HG03103 (cell line): ENCODE measurements around the gene PXMP2.
A peak's percentile ranks its signal among the peaks of the same experiment; 100 is the strongest.

Experiments used
- ATAC-seq: cut with Tn5 transposase; IDR thresholded peaks from one replicate; pipeline ENCODE4 v1.9.1; 2021; ENCODE audit warnings: low read depth; ENCODE audit not compliant: unreplicated experiment

Gene PXMP2

GRCh38 chr12:132687211-132688164, at the start of gene PXMP2, which contains the start of gene POLE:
PXMP2 (plus strand) TSS chr12:132687587; CDS start chr12:132687671, 84 bp downstream.
POLE (minus strand) TSS chr12:132687342; CDS start chr12:132687315, 27 bp downstream.
- peak; percentile 89 for ATAC-seq

DNA sequence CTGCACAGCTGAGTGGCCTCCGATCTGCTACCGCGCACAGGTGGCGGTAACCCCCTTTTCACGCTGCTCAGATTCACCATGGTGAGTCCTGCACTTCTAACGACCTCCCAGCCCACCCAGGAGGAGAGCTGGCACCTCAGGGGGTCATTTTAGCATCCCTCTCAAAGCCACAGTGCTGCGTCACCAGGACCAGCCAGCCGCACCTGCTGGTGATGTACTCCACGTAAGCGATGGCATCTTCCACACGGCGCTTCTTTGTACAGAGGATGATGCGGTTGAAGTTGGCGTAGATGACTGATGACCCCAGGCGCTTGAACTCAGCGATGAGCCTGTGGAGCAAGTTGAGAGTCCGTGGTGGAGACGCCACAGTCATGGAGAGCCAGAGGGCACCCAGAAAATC, 49.6 kb upstream of the PXMP2 start:
- ATAC-seq, result no peak

- ATAC-seq, result no peak
Observed at GRCh38 chr12:132638541-132639408, 48.6 kb upstream of the PXMP2 start.

GRCh38 chr12:132639956-132640520, 47.3 kb upstream of the PXMP2 start:
- ATAC-seq, result no peak

DNA sequence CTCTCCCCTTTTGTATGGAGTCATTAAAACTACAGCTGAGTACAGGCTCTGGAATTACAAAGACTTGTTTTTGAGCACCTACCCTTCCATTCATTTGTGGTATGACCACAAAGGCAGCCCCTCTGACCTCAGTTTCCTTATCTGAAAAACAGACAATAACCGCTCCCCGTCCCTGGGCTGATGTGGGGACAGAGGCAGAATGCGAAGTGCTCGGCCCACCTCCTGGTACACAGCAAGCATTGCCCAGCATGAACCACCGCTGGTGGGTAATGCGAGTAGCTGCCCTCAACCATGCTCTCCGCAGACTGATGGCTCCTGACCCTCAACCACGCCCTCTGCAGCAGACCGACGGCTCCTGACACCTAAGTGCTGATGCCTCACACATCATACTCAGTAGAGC, 46.5 kb upstream of the PXMP2 start:
- no peak for ATAC-seq

DNA sequence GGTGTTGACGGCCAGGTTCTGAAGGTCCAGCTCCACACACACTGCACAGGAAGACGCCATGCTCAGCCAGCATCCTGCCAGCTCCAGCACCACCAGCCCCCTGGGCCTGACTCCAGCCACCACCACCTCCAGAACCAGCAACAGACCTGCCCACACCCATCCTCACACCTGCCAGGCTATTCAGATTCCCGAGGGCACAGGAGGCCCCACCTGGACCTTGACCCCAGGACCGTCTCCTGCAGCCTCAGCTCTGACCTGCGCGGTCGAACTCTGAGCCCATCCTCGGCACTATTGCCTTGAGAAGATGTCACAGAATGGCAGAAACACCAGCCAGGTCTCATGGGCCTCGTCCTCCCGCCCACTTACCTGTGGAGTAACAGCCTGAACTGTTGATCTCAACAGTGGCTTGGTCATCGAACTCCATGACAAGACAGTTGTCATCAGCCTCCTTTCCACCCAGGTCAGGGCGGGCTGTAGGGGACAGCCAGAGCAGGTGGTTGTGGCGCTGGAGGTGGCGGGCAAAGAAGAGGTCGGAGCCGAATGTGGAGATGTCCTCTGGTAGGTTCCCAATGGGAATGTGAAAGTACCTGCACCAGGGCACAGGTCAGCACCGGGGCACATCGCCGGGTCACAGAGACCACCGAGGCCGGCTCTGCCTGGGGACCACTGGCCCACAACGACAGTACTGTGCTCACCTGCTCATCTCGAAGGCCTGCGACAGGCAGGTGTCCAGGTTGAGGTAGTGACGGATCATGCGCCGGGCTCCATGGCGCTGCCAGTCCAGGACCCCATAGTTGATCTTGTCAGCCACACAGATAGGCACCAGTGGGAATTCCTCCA, 45.4 kb upstream of the PXMP2 start:
- ATAC-seq, result no peak

- ATAC-seq, result no peak
Observed at GRCh38 chr12:132642846-132643835, 44.2 kb upstream of the PXMP2 start.

- no peak for ATAC-seq
Observed at GRCh38 chr12:132646850-132647249, 40.5 kb upstream of the PXMP2 start.

DNA sequence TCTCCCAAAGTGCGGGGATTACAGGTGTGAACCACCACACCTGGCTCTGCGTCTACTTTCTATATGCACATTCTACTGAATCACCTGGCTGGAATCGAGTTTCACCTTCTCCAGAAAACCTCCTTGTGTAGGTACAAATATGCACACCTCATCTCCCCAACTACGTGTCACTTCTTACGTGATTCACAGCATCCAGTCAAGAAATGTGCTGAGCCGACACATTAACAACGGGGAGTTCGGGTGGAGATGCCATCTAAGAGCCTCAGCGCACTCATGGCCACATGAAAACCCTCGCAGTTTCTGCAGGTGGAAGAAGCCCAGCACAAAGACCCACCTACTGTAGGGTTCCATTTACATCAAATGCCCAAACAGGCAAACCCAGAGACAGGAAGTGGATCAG, 39.5 kb upstream of the PXMP2 start:
- no peak for ATAC-seq

DNA sequence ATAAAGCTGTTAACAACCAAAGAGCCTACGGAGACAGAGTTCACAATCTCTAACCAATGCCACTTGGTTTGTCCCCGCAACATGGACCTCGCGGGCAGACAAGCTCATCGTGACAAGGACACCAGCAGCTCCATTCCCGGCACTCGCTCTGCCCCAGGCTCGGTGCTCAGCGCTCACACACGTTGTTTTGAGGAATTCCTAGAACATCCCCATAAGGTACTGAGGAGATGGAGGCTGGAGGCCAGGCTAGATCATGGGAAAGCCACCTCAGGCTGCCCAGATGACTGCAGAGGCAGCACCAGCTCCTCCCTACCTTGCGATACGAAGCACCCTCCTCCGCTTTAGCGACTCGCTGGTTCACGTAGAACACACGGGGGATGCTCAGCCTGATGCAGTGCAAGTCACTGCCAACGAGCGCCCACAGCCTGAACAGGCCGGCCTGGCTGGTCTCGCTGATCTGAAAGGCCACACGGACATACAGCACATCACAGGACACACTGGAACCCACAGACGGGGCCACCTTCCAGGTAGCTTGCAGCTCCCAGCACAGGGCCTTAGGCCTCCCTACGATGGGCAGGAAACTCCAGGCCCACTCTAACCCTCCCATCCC, 38.7 kb upstream of the PXMP2 start:
- ATAC-seq, result no peak

GRCh38 chr12:132649226-132649945, 38.0 kb upstream of the PXMP2 start:
- no peak for ATAC-seq

DNA sequence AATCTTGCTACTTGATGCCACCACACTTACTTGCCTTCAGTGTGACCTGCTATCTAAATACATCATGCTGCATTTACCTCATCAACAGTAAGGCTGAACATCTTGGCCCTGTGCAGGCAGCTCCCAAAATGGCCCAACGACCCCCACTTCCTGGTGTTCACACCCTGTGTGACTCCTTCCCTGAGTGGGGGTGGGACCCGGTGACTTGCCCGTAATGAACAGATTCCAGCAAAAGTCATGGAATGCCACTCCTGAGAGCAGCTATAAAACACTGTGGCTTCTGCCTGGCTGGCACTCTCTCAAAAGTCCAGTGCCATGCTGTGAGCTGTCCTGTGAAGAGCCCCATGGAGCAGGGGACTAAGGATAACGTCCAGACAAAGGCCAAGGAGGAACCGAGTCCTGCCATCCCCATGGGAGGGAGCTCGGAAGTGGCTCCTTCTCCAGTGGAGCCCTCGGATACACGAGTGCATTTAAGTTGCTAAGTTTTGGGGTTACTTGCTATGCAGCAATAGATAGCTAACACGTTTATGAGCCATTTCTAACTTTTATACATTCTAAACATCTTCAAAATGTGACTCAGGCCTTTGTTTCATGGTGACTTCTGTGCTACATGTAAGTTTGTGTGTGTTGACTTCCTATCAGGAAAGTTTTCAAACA, 35.8 kb upstream of the PXMP2 start:
- ATAC-seq, result no peak

- no peak for ATAC-seq
Observed at GRCh38 chr12:132653567-132654290, 33.7 kb upstream of the PXMP2 start.

DNA sequence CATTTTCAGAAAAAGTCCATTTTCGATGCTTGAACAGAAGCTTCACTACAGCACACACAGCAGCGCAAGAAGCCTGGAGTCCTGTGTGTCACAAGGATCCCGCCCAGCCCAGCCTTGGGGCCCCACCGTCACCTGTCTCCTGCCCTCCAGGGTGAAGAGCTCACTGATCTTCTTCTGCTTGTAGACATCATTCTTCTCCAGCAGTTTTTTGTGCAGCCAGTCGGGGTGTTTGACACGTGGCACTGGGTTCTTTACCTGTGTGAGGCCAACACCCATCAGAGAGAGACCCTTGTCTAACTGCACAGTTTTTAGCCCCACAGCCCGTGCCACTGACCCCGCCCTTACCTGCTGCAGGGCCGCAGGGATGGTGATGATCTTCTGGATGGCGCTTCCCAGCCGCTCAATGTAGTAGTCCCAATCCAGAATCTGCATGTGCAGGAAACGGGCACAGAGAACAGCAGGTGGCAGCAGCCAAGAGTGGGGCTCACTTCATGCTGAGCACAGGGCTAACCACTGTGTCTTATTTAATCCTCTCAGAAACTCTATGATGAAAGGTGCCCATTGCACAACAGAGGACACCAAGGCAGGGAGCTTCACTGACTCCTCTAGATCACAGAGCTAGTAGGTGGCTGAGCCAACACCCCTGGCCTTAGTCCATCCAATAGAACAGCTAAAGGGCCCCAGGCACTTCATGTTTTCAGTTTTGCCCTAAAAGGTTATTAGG, 30.2 kb upstream of the PXMP2 start:
- ATAC-seq, result no peak

DNA sequence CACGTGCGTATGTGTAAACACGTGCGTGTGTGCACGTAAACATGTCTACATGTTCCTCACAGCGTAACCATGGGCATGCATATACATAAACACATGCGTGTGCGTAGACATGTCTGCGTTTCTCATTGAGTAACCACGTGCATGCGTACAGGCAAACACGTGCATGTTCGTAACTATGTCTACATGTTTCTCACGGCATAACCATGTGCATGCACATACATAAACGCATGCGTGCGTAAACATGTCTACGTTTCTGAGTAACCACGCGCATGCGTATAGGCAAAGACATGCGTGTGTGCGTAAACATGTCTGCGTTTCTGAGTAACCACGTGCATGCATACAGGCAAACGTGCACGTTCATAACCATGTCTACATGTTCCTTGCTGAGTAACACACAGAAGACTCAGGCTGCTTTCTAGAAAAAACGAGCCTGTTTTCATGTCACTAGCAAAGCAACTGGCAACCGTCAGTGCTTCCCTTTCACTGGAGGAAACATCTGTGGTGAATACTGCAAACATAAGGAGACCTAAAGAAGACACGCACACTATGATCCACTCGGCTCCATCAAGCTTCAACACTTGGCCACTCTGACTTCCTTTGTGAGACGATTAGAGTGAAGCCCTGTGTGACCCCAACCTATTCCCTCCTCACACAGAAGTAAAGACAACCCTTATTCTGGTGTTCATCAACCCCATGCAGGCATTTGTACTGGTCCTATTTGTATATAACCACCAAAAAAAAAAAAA, 29.1 kb upstream of the PXMP2 start:
- ATAC-seq, result no peak
